ENCODE measurements around the gene ELOVL2. TPM values are rescaled to one million over a fixed set of nuclear protein-coding genes. Genes with fewer than 3 reads are reported as not detected.

Gene ELOVL2
- total RNA-seq, 2 experiments from 2014 or later = not detected

GRCh38 chr6:10962673-10963072 lies 81.4 kb downstream of the ELOVL2 start:
- no peak for TF ChIP-seq CTCF (conservative IDR thresholded peaks at IDR 0.05; ENCODE audit: low read length)
- TF ChIP-seq EZH2phosphoT487 (IDR thresholded peaks at IDR 0.05; ENCODE audit: borderline replicate concordance, low read depth, low read length) = no peak

DNA sequence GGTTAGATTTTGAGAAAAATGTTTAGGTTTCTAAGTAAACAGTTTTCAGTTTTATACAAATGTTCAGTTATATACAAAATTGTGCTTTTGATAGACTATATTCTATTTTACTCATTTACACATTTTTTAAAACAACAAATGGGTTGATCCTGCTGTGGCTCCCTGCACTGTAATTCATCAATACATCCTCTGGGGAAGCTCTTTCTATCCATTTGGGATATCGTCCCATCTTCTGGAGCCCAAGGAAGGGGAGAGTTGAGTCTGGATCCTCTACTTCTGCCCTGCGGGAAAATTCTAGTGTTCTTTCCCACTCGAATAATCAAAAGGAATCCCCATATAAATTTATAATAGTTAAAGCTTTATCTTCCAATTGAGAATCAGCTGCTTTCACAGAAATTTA lies 82.3 kb downstream of the ELOVL2 start:
- Histone ChIP-seq H3K36me3 (ENCODE audit: insufficient read depth, low read length) (no peaks in the 10 kb centered on the region), H3K4me3 (ENCODE audit: low read depth, low read length, poor library complexity, severe bottlenecking) (no peak overlapping the region), H3K9me3 (ENCODE audit: low read length) (0 out of 2 replicates have a peak, but pooled peaks cover 4% of the 10 kb centered on the region), H2AFZ (ENCODE audit: low read length) (no peak overlapping the region), H3K4me1 (ENCODE audit: insufficient read depth, low read length, poor library complexity, severe bottlenecking) (no peaks in the 10 kb centered on the region), H3K27ac (ENCODE audit: low read depth, low read length, poor library complexity, severe bottlenecking) (no peak overlapping the region), H3K9me2 (ENCODE audit: insufficient read depth, low read length) (no peaks in the 10 kb centered on the region), H3K4me2 (ENCODE audit: low read length) (no peak overlapping the region), H3K79me2 (ENCODE audit: insufficient read depth, low read depth, low read length) (no peaks in the 10 kb centered on the region), H4K20me1 (ENCODE audit: insufficient read depth, low read length) (no peaks in the 10 kb centered on the region)
- ChIA-PET POLR2A (interaction anchor here (0.8 kb wide), 1 partner anchor 89 kb away, joined by 3 read pairs; no protein-coding TSS in a partner anchor), CTCF (ENCODE audit: unreplicated experiment) (no interaction called here)
- intact Hi-C loops (cut with micrococcal nuclease; ENCODE audit: unreplicated experiment) = no loop called here
- no TSS peak for BruUV-seq (replicated peaks)
- TF ChIP-seq EZH2phosphoT487 (IDR thresholded peaks at IDR 0.05; ENCODE audit: borderline replicate concordance, low read depth, low read length) = no peak
- TF ChIP-seq CTCF (conservative IDR thresholded peaks at IDR 0.05; ENCODE audit: low read length) = no peak
- no peak for DNase-seq (ENCODE audit: low spot score)

More at GRCh38 chr6:10962673-10963072, 81.4 kb downstream of the ELOVL2 start:
- DNase-seq (ENCODE audit: low spot score) = no peak
- Histone ChIP-seq H3K9me2 (ENCODE audit: insufficient read depth, low read length) (no peaks in the 10 kb centered on the region), H3K79me2 (ENCODE audit: insufficient read depth, low read depth, low read length) (no peaks in the 10 kb centered on the region), H4K20me1 (ENCODE audit: insufficient read depth, low read length) (no peaks in the 10 kb centered on the region), H2AFZ (ENCODE audit: low read length) (no peak overlapping the region), H3K4me3 (ENCODE audit: low read depth, low read length, poor library complexity, severe bottlenecking) (no peak overlapping the region), H3K36me3 (ENCODE audit: insufficient read depth, low read length) (no peaks in the 10 kb centered on the region), H3K27ac (ENCODE audit: low read depth, low read length, poor library complexity, severe bottlenecking) (no peak overlapping the region), H3K4me1 (ENCODE audit: insufficient read depth, low read length, poor library complexity, severe bottlenecking) (no peaks in the 10 kb centered on the region), H3K4me2 (ENCODE audit: low read length) (no peak overlapping the region), H3K9me3 (ENCODE audit: low read length) (0 out of 2 replicates have a peak, but pooled peaks cover 4% of the 10 kb centered on the region)
- intact Hi-C loops (cut with micrococcal nuclease; ENCODE audit: unreplicated experiment) = no loop called here
- BruUV-seq (replicated peaks) = no TSS peak
- POLR2A ChIA-PET = no interaction called here
- CTCF ChIA-PET (ENCODE audit: unreplicated experiment) = no interaction called here

DNA sequence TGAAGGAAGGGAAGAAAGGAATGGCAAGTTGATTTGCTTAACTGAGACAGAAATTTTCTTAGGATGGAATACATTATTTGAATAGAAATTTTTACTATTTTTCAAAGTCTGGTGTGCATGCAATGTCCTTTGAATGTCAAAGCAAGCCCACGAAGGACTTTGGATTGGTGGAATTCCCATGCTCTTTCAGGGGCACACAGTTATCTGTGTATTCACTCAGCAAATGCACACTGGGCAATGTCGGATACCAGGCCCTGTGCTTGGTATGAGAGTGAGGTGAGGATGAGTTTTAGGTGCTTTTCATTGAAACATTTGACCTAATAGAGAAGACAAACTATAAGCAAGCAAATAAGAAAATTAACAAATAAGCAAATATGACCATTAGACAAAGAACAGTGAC lies 83.9 kb downstream of the ELOVL2 start:
- H3K4me2 ChIP-seq (ENCODE audit: low read length) = no peak overlapping the region
- intact Hi-C loops (cut with micrococcal nuclease; ENCODE audit: unreplicated experiment) = no loop called here
- no peak overlapping the region for H2AFZ ChIP-seq (ENCODE audit: low read length)
- no peak for DNase-seq (ENCODE audit: low spot score)
- H3K9me2 ChIP-seq (ENCODE audit: insufficient read depth, low read length) = no peaks in the 10 kb centered on the region
- TF ChIP-seq CTCF (conservative IDR thresholded peaks at IDR 0.05; ENCODE audit: low read length) = no peak
- no peak for TF ChIP-seq EZH2phosphoT487 (IDR thresholded peaks at IDR 0.05; ENCODE audit: borderline replicate concordance, low read depth, low read length)
- no peaks in the 10 kb centered on the region for H3K4me1 ChIP-seq (ENCODE audit: insufficient read depth, low read length, poor library complexity, severe bottlenecking)
- H3K27ac ChIP-seq (ENCODE audit: low read depth, low read length, poor library complexity, severe bottlenecking) = no peak overlapping the region
- no TSS peak for BruUV-seq (replicated peaks)
- no peak overlapping the region for H3K4me3 ChIP-seq (ENCODE audit: low read depth, low read length, poor library complexity, severe bottlenecking)
- H4K20me1 ChIP-seq (ENCODE audit: insufficient read depth, low read length) = no peaks in the 10 kb centered on the region
- H3K9me3 ChIP-seq (ENCODE audit: low read length) = no peaks in the 10 kb centered on the region
- ChIA-PET CTCF (ENCODE audit: unreplicated experiment) (no interaction called here), POLR2A (interaction anchor here (1.2 kb wide), 1 partner anchor 30 kb away, joined by 3 read pairs; no protein-coding TSS in a partner anchor)
- no peaks in the 10 kb centered on the region for H3K36me3 ChIP-seq (ENCODE audit: insufficient read depth, low read length)
- no peaks in the 10 kb centered on the region for H3K79me2 ChIP-seq (ENCODE audit: insufficient read depth, low read depth, low read length)

All from OCI-LY7 (cell line).